ENCODE data around the gene TMEM44.

Gene TMEM44

DNA sequence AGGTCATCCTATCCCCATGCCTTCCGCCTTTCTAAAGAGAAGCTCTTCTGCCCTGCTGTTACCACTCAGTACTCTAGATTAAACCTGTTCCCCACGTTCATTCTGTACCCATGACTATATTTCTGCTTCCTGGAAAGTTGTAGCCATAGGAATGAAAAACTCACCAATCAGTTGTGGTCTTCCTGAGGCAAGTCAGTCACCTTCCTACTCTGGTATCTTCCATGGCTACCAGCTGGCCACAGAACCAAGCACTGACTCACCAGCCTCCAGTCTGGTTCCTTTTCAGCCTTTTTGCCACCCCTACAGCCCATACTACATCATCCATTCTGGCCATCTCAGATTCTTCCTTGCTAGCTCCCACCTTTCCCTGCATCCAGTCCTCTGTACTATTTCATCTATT is 46.4 kb downstream of the TMEM44 start:
- H3F3A ChIP-seq (ENCODE audit: insufficient read depth), result peaks cover 8% of the 10 kb centered on the region; the same call in 1 of the 2 replicates
- no peak overlapping the region for H3K27ac ChIP-seq (ENCODE audit: low read depth, low read length)
- H3K4me2 ChIP-seq (ENCODE audit: low read depth, low read length, poor library complexity, severe bottlenecking), result no peak overlapping the region

DNA sequence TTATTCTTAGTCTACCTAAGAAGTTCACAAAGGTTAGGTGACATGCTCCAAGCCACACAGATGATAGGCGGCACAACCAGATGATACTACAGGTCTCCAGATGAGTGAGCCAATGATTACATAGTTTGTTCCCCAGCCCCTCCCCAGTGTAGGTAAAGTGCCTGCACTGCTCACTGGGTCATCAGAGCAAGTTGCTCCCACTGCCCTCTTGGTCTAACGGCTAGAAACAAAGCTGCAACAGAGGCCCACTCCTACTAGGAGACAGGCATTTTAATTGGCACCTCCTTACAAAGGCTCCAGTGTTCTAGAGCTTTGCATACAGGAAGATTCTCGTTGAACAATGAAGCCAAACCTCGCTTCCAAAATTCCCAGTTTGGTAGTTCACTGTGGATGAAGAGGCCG is 47.3 kb downstream of the TMEM44 start:
- Histone ChIP-seq H4K20me1 (ENCODE audit: low read depth, low read length) (no peaks in the 10 kb centered on the region), H3K4me2 (ENCODE audit: low read depth, low read length, poor library complexity, severe bottlenecking) (no peak overlapping the region), H2AFZ (ENCODE audit: low read depth, low read length, severe bottlenecking) (no peak overlapping the region), H3K36me3 (ENCODE audit: low read length) (no peaks in the 10 kb centered on the region), H3K4me3 (ENCODE audit: insufficient read depth, low read length, poor library complexity, severe bottlenecking) (no peak overlapping the region), H3F3A (ENCODE audit: insufficient read depth) (peaks cover 8% of the 10 kb centered on the region; the same call in 1 of the 2 replicates), H3K27me3 (ENCODE audit: low read length) (no peaks in the 10 kb centered on the region), H3K27ac (ENCODE audit: low read depth, low read length) (no peak overlapping the region), H3K9ac (ENCODE audit: low read length) (no peak overlapping the region), H3K9me3 (ENCODE audit: insufficient read depth, low read length) (no peaks in the 10 kb centered on the region), H3K9me2 (replicated peaks; ENCODE audit: insufficient read depth, low read length) (no peaks in the 10 kb centered on the region), H3K79me2 (ENCODE audit: insufficient read depth, low read length) (peaks cover 9% of the 10 kb centered on the region; the same call in 1 of the 2 replicates)
- TF ChIP-seq EZH2phosphoT487 (conservative IDR thresholded peaks at IDR 0.05; ENCODE audit: low read length), result no peak
- TF ChIP-seq, protein P1, sequence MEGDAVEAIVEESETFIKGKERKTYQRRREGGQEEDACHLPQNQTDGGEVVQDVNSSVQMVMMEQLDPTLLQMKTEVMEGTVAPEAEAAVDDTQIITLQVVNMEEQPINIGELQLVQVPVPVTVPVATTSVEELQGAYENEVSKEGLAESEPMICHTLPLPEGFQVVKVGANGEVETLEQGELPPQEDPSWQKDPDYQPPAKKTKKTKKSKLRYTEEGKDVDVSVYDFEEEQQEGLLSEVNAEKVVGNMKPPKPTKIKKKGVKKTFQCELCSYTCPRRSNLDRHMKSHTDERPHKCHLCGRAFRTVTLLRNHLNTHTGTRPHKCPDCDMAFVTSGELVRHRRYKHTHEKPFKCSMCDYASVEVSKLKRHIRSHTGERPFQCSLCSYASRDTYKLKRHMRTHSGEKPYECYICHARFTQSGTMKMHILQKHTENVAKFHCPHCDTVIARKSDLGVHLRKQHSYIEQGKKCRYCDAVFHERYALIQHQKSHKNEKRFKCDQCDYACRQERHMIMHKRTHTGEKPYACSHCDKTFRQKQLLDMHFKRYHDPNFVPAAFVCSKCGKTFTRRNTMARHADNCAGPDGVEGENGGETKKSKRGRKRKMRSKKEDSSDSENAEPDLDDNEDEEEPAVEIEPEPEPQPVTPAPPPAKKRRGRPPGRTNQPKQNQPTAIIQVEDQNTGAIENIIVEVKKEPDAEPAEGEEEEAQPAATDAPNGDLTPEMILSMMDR (IDR thresholded peaks at IDR 0.05; ENCODE audit: insufficient read depth, low read length, poor library complexity, severe bottlenecking), result no peak

More for the DNA sequence above, 46.4 kb downstream of the TMEM44 start:
- Histone ChIP-seq H3K79me2 (ENCODE audit: insufficient read depth, low read length) (peaks cover 9% of the 10 kb centered on the region; the same call in 1 of the 2 replicates), H2AFZ (ENCODE audit: low read depth, low read length, severe bottlenecking) (no peak overlapping the region), H4K20me1 (ENCODE audit: low read depth, low read length) (no peaks in the 10 kb centered on the region), H3K36me3 (ENCODE audit: low read length) (no peaks in the 10 kb centered on the region), H3K27me3 (ENCODE audit: low read length) (no peaks in the 10 kb centered on the region), H3K9me3 (ENCODE audit: insufficient read depth, low read length) (no peaks in the 10 kb centered on the region), H3K4me3 (ENCODE audit: insufficient read depth, low read length, poor library complexity, severe bottlenecking) (no peak overlapping the region), H3K9ac (ENCODE audit: low read length) (no peak overlapping the region), H3K9me2 (replicated peaks; ENCODE audit: insufficient read depth, low read length) (no peaks in the 10 kb centered on the region)
- TF ChIP-seq, protein P1 (IDR thresholded peaks at IDR 0.05; ENCODE audit: insufficient read depth, low read length, poor library complexity, severe bottlenecking), result no peak
- no peak for TF ChIP-seq EZH2phosphoT487 (conservative IDR thresholded peaks at IDR 0.05; ENCODE audit: low read length)

DNA sequence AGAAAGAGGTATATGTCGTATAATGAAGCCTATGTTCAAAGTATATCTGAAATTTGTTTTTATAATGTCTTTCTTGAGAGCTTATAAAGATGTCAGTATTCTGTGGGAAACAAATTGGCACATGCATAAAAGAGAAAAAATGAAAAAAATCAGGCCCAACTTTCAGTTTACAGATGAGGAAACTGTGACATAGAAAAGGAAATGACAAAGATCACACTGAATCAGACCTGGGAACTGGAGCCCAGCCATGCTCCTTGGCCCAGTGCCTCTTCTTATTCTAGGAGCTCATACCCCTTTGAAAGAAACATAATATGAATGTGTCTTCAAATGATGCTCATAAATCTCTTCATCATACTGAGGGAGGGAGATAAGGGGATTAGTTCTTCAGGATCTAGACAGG is 48.4 kb downstream of the TMEM44 start:
- Histone ChIP-seq H3K27ac (ENCODE audit: low read depth, low read length) (no peak overlapping the region), H3K4me3 (ENCODE audit: insufficient read depth, low read length, poor library complexity, severe bottlenecking) (peak overlapping the region; percentile 90), H3K9ac (ENCODE audit: low read length) (peak overlapping the region; percentile 88)

DNA sequence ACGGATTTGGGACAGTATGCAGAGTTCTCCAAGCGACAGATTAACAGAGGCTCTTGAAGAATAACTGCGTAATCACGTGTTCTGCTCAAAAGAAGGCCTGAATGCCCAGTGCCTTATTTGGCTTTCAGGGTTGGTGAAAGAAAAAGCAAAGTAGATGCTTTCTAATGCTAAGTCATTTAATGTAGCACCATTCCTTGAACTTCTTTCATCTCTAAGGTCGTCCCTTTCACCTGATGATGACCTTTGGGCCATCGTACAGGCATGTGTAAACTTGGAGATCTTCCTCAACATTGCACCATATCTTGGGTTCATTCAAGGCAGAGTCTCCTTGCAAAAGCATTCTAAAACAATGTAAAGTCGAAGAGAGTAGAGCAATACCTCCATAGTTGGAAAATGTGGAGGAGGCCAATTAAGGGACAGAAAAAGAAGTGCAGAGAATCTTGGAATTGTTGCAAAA is 48.9 kb downstream of the TMEM44 start:
- no peaks in the 10 kb centered on the region for H3K9me3 ChIP-seq (ENCODE audit: insufficient read depth, low read length)
- peak overlapping the region; percentile 36 for H2AFZ ChIP-seq (ENCODE audit: low read depth, low read length, severe bottlenecking)
- H3K4me3 ChIP-seq (ENCODE audit: insufficient read depth, low read length, poor library complexity, severe bottlenecking), result peak overlapping the region; percentile 90
- H3K9me2 ChIP-seq (replicated peaks; ENCODE audit: insufficient read depth, low read length), result no peaks in the 10 kb centered on the region
- peak overlapping the region; percentile 48 for H3K27ac ChIP-seq (ENCODE audit: low read depth, low read length)
- peak overlapping the region; percentile 89 for H3K4me2 ChIP-seq (ENCODE audit: low read depth, low read length, poor library complexity, severe bottlenecking)
- H3K36me3 ChIP-seq (ENCODE audit: low read length), result no peaks in the 10 kb centered on the region
- TF ChIP-seq, protein P1 (IDR thresholded peaks at IDR 0.05; ENCODE audit: insufficient read depth, low read length, poor library complexity, severe bottlenecking), result no peak
- no peak for TF ChIP-seq EZH2phosphoT487 (conservative IDR thresholded peaks at IDR 0.05; ENCODE audit: low read length)
- peak overlapping the region; percentile 88 for H3K9ac ChIP-seq (ENCODE audit: low read length)
- peaks cover 8% of the 10 kb centered on the region; the same call in 1 of the 2 replicates for H3F3A ChIP-seq (ENCODE audit: insufficient read depth)
- H3K27me3 ChIP-seq (ENCODE audit: low read length), result no peaks in the 10 kb centered on the region
- peaks cover 9% of the 10 kb centered on the region; the same call in 1 of the 2 replicates for H3K79me2 ChIP-seq (ENCODE audit: insufficient read depth, low read length)
- H4K20me1 ChIP-seq (ENCODE audit: low read depth, low read length), result no peaks in the 10 kb centered on the region

More for the DNA sequence above, 48.4 kb downstream of the TMEM44 start:
- H3F3A ChIP-seq (ENCODE audit: insufficient read depth), result peaks cover 8% of the 10 kb centered on the region; the same call in 1 of the 2 replicates
- no peak overlapping the region for H2AFZ ChIP-seq (ENCODE audit: low read depth, low read length, severe bottlenecking)
- no peaks in the 10 kb centered on the region for H3K9me2 ChIP-seq (replicated peaks; ENCODE audit: insufficient read depth, low read length)
- no peaks in the 10 kb centered on the region for H3K27me3 ChIP-seq (ENCODE audit: low read length)
- H3K36me3 ChIP-seq (ENCODE audit: low read length), result no peaks in the 10 kb centered on the region
- peak overlapping the region; percentile 89 for H3K4me2 ChIP-seq (ENCODE audit: low read depth, low read length, poor library complexity, severe bottlenecking)
- H3K9me3 ChIP-seq (ENCODE audit: insufficient read depth, low read length), result no peaks in the 10 kb centered on the region
- H4K20me1 ChIP-seq (ENCODE audit: low read depth, low read length), result no peaks in the 10 kb centered on the region
- TF ChIP-seq EZH2phosphoT487 (conservative IDR thresholded peaks at IDR 0.05; ENCODE audit: low read length), result no peak
- peaks cover 9% of the 10 kb centered on the region; the same call in 1 of the 2 replicates for H3K79me2 ChIP-seq (ENCODE audit: insufficient read depth, low read length)
